ENCODE results near the gene GTF2H4. TPM values are rescaled to one million over a fixed set of nuclear protein-coding genes. Genes with fewer than 3 reads are reported as not detected.

The GTF2H4 gene
- total RNA-seq, 2 donors from 2014 or later, result 60.0 to 67.9 TPM

DNA sequence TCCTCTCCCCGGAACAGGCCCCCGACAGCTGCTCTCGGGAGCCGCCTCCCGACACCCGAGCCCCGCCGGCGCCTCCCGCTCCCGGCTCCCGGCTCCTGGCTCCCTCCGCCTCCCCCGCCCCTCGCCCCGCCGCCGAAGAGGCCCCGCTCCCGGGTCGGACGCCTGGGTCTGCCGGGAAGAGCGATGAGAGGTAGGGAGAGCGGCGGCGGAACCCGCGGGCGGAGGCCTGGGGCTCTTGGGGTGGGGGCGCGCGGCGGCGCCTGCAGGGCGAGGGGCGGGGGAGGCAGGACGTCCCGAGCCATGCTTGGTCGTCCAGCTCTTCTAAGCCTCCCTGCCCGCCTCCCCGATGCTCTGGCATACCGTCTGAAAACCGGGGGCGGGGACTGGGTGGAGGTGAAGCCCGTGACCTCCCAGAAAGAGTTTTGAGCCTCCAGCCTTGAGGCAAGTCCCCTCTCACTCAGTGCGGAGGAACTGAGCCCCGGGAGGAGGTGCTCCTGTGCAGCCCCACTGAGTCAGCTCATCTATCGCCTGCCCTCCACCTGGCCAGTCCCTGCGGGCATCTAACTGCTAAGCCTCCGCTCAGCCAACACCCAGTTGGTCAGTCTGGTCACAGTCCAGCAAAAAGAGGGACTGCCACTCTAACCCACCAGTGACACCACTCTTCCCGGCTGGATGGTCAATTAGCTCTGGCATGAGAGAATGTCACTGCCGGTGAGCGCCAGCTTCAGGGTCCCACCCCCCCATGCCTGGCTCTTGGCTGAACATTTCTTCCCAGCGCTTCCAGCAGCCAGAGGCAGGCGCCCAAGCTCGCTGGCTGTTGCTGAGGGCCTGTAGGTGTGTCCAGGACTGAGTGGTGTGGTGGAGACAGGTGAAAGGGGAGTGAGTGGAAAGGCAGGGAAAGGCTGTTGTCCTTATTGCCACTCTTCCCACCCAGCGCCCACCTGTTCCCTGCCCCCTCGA, 23.2 kb upstream of the GTF2H4 start:
- Histone ChIP-seq H3K9ac (ENCODE audit: extremely low read depth, low read length, poor library complexity, severe bottlenecking) (peak overlapping the region; percentile 13), H3K27ac (ENCODE audit: low read depth, low read length) (peak overlapping the region; percentile 97), H3K4me1 (ENCODE audit: control insufficient read depth, insufficient read depth, low read length) (peaks cover 13% of the 10 kb centered on the region), H3K27me3 (ENCODE audit: control insufficient read depth, insufficient read depth, low read length, poor library complexity, severe bottlenecking) (no peaks in the 10 kb centered on the region), H3K9me3 (ENCODE audit: control insufficient read depth, low read length) (no peaks in the 10 kb centered on the region), H3K36me3 (ENCODE audit: control insufficient read depth, insufficient read depth, low read length) (peaks cover 10% of the 10 kb centered on the region), H3K4me3 (ENCODE audit: low read length) (peak overlapping the region; percentile 90)
- H3K36me3 Mint-ChIP-seq (ENCODE audit: low read depth), result peaks cover 13% of the 10 kb centered on the region
- no peaks in the 10 kb centered on the region for H3K9me3 Mint-ChIP-seq
- H3K4me3 Mint-ChIP-seq, result peak overlapping the region; percentile 79
- H3K27me3 Mint-ChIP-seq (ENCODE audit: insufficient read depth), result no peaks in the 10 kb centered on the region
- H3K27ac Mint-ChIP-seq, result peak overlapping the region; percentile 88
- DNase-seq, result peak; percentile 84
- peaks cover 58% of the 10 kb centered on the region for H3K4me1 Mint-ChIP-seq
- 5% methylated on average over 7 to 59 of the region's 59 CpGs for WGBS, 2 experiments (ENCODE audit: insufficient coverage in 1 of 2, insufficient read length in 1 of 2)
- TF ChIP-seq, protein P1, sequence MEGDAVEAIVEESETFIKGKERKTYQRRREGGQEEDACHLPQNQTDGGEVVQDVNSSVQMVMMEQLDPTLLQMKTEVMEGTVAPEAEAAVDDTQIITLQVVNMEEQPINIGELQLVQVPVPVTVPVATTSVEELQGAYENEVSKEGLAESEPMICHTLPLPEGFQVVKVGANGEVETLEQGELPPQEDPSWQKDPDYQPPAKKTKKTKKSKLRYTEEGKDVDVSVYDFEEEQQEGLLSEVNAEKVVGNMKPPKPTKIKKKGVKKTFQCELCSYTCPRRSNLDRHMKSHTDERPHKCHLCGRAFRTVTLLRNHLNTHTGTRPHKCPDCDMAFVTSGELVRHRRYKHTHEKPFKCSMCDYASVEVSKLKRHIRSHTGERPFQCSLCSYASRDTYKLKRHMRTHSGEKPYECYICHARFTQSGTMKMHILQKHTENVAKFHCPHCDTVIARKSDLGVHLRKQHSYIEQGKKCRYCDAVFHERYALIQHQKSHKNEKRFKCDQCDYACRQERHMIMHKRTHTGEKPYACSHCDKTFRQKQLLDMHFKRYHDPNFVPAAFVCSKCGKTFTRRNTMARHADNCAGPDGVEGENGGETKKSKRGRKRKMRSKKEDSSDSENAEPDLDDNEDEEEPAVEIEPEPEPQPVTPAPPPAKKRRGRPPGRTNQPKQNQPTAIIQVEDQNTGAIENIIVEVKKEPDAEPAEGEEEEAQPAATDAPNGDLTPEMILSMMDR (conservative IDR thresholded peaks at IDR 0.05), result no peak

DNA sequence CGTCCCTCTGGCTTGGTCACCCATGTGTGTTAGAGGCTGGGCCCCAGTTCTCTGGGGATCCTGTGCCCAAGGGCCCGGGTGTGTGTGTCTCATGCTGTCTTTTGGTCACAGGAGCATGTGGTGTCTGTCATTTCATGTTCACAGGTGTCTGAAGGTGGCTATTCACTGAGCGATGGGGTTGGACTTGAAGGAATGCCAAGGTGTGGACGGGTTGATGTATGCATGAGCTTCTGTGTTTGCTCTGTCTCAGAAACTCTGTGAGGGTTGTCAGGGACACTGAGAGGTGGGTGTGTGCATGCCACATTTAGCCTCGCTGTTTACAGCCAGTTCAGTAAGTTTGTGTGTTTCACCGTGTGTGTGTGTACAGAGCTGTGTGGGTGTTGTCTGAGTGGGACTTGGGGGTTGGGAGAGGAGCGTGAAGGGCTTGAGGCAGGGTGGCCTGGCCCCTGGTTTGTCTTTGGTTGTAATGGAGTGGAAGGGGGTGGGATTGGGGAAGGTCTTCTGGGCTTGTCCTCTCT, 22.5 kb upstream of the GTF2H4 start:
- peak overlapping the region; percentile 97 for H3K27ac ChIP-seq (ENCODE audit: low read depth, low read length)
- DNase-seq, result no peak
- Mint-ChIP-seq H3K4me1 (peaks cover 53% of the 10 kb centered on the region), H3K9me3 (no peaks in the 10 kb centered on the region), H3K27me3 (ENCODE audit: insufficient read depth) (no peaks in the 10 kb centered on the region), H3K4me3 (peak overlapping the region; percentile 79), H3K36me3 (ENCODE audit: low read depth) (peaks cover 20% of the 10 kb centered on the region), H3K27ac (peak overlapping the region; percentile 81)
- H3K4me3 ChIP-seq (ENCODE audit: low read length), result peak overlapping the region; percentile 90
- H3K9me3 ChIP-seq (ENCODE audit: control insufficient read depth, low read length), result no peaks in the 10 kb centered on the region
- H3K4me1 ChIP-seq (ENCODE audit: control insufficient read depth, insufficient read depth, low read length), result peaks cover 13% of the 10 kb centered on the region
- peak overlapping the region; percentile 39 for H3K9ac ChIP-seq (ENCODE audit: extremely low read depth, low read length, poor library complexity, severe bottlenecking)
- 32% methylated on average over 2 to 7 of the region's 7 CpGs for WGBS, 2 experiments (ENCODE audit: insufficient coverage in 1 of 2, insufficient read length in 1 of 2)
- peaks cover 17% of the 10 kb centered on the region for H3K36me3 ChIP-seq (ENCODE audit: control insufficient read depth, insufficient read depth, low read length)
- TF ChIP-seq, protein P1 (conservative IDR thresholded peaks at IDR 0.05), result no peak
- H3K27me3 ChIP-seq (ENCODE audit: control insufficient read depth, insufficient read depth, low read length, poor library complexity, severe bottlenecking), result no peaks in the 10 kb centered on the region

DNA sequence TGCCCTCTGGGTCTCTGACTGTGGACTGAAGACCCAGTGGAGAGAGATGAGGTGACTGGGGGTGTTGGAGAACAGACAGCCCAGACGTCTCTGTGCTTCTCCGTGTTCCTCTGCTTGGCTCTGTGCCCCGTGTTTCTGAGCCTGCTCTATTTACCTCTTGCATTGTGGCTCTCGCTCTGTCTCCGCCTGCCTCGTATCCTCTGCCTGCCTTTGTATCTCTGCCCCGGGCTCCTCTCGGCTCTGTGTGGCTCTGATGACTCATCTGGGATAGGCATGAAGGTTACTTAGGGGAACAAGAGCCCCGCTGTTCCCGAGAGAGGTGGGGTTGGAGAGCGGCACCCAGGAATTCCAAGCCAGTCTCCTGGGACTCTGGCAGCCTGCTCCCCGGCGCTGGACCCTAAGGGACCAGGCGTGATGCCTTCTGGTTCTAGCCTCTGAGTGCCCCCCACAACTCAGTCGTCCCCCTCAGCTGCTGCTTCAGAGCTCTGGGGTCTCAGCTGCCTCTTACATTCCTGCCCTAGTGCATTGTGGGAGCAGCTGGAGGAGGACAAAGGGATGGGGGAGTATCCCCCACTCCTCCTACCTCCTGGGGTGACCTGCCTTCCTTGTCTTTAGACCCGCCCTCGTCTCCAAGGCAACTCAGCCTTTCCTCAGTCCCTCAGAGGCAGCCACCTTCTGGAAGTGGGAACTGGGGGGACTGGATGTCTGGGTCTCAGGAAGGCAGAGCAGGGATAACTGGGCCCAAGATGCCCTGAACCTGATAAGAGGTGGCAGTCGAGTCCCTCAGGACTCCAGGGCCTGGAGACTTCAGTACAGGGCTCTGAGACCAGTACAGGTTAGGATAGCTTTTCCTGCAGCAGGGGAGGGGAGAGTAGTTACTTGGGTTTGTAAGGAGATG, 21.8 kb upstream of the GTF2H4 start:
- Mint-ChIP-seq H3K27ac (peak overlapping the region; percentile 81), H3K9me3 (no peaks in the 10 kb centered on the region), H3K4me3 (peak overlapping the region; percentile 79), H3K4me1 (peaks cover 48% of the 10 kb centered on the region), H3K36me3 (ENCODE audit: low read depth) (peaks cover 23% of the 10 kb centered on the region), H3K27me3 (ENCODE audit: insufficient read depth) (no peaks in the 10 kb centered on the region)
- 11 to 17% methylated on average over 12 to 18 of the region's 18 CpGs for WGBS, 2 experiments (ENCODE audit: insufficient coverage in 1 of 2, insufficient read length in 1 of 2)
- peak overlapping the region; percentile 39 for H3K9ac ChIP-seq (ENCODE audit: extremely low read depth, low read length, poor library complexity, severe bottlenecking)
- peak overlapping the region; percentile 90 for H3K4me3 ChIP-seq (ENCODE audit: low read length)
- H3K36me3 ChIP-seq (ENCODE audit: control insufficient read depth, insufficient read depth, low read length), result peaks cover 24% of the 10 kb centered on the region
- peaks cover 13% of the 10 kb centered on the region for H3K4me1 ChIP-seq (ENCODE audit: control insufficient read depth, insufficient read depth, low read length)
- H3K27me3 ChIP-seq (ENCODE audit: control insufficient read depth, insufficient read depth, low read length, poor library complexity, severe bottlenecking), result no peaks in the 10 kb centered on the region
- TF ChIP-seq, protein P1 (conservative IDR thresholded peaks at IDR 0.05), result no peak
- DNase-seq, result peak; percentile 94
- no peaks in the 10 kb centered on the region for H3K9me3 ChIP-seq (ENCODE audit: control insufficient read depth, low read length)
- peak overlapping the region; percentile 97 for H3K27ac ChIP-seq (ENCODE audit: low read depth, low read length)

All from endodermal cell (in vitro differentiated cells).